Measurements from ENCODE around the gene POLK.
"Not testable (repeated sequence)": the region's sequence is repeated elsewhere in the genome, so short reads cannot be mapped to it uniquely, and the experiment has no call there.

POLK gene

GRCh38 chr5:75551471-75551870 lies 39.8 kb downstream of the POLK start:
- no peak for DNase-seq (ENCODE audit: low read depth)

- DNase-seq (ENCODE audit: low read depth): no peak
Measured at GRCh38 chr5:75552764-75553163, 41.1 kb downstream of the POLK start.

GRCh38 chr5:75553358-75553757 lies 41.7 kb downstream of the POLK start:
- DNase-seq (ENCODE audit: low read depth): no peak

- DNase-seq (ENCODE audit: low read depth): no peak
Measured at GRCh38 chr5:75558221-75558620, 46.5 kb downstream of the POLK start.

- DNase-seq (ENCODE audit: low read depth): no peak
Measured at GRCh38 chr5:75558981-75559632, 47.4 kb downstream of the POLK start.

GRCh38 chr5:75560655-75561054 lies 49.0 kb downstream of the POLK start:
- DNase-seq (ENCODE audit: low read depth): not testable (repeated sequence)

- not testable (repeated sequence) for DNase-seq (ENCODE audit: low read depth)
Measured at GRCh38 chr5:75565991-75566709, 54.5 kb downstream of the POLK start.

GRCh38 chr5:75566710-75567309 lies 55.1 kb downstream of the POLK start:
- DNase-seq (ENCODE audit: low read depth): peak; percentile 27

GRCh38 chr5:75567710-75568109 lies 56.0 kb downstream of the POLK start:
- no peak for DNase-seq (ENCODE audit: low read depth)

GRCh38 chr5:75568202-75568601 lies 56.5 kb downstream of the POLK start:
- DNase-seq (ENCODE audit: low read depth): no peak

GRCh38 chr5:75571547-75571946 lies 59.9 kb downstream of the POLK start:
- no peak for DNase-seq (ENCODE audit: low read depth)

GRCh38 chr5:75574791-75575190 lies 63.1 kb downstream of the POLK start:
- no peak for DNase-seq (ENCODE audit: low read depth)

- not testable (repeated sequence) for DNase-seq (ENCODE audit: low read depth)
Measured at GRCh38 chr5:75578280-75578679, 66.6 kb downstream of the POLK start.

GRCh38 chr5:75584641-75585040 lies 73.0 kb downstream of the POLK start:
- no peak for DNase-seq (ENCODE audit: low read depth)

- no peak for DNase-seq (ENCODE audit: low read depth)
Measured at GRCh38 chr5:75588666-75589065, 77.0 kb downstream of the POLK start.

GRCh38 chr5:75600535-75600934 lies 88.8 kb downstream of the POLK start:
- DNase-seq (ENCODE audit: low read depth): no peak

- DNase-seq (ENCODE audit: low read depth): no peak
Measured at GRCh38 chr5:75601567-75601966, 89.9 kb downstream of the POLK start.

GRCh38 chr5:75601996-75602395 lies 90.3 kb downstream of the POLK start:
- DNase-seq (ENCODE audit: low read depth): no peak

- DNase-seq (ENCODE audit: low read depth): no peak
Measured at GRCh38 chr5:75603371-75603770, 91.7 kb downstream of the POLK start.

- DNase-seq (ENCODE audit: low read depth): no peak
Measured at GRCh38 chr5:75603821-75604220, 92.1 kb downstream of the POLK start.

GRCh38 chr5:75607341-75607740 lies 95.7 kb downstream of the POLK start:
- DNase-seq (ENCODE audit: low read depth): not testable (repeated sequence)

- DNase-seq (ENCODE audit: low read depth): no peak
Measured at GRCh38 chr5:75608870-75609269, 97.2 kb downstream of the POLK start.

- DNase-seq (ENCODE audit: low read depth): no peak
Measured at GRCh38 chr5:75610201-75610600, 98.5 kb downstream of the POLK start.

Data from activated T-helper 9 cell treated with anti-CD3 and anti-CD28 coated beads, Interleukin-2, amount 50 U/mL, for 16 hours (primary cell).